Panc1 (cell line): ENCODE results near the gene ELMO1. TPM values are rescaled to one million over a fixed set of nuclear protein-coding genes. Genes with fewer than 3 reads are reported as not detected.
A peak's percentile ranks its signal among the peaks of the same experiment; 100 is the strongest.

Source experiments
- ATAC-seq: fragments of 200-7000 bp; cut with Tn5 transposase; 2 replicates; pipeline ENCODE4 v1.9.1; 2020; ENCODE audit warnings: mild to moderate bottlenecking, moderate library complexity
- BruUV-seq: library from RNA; stranded (reverse); fragments of 400-500 nt; replicated peaks from 2 replicates; lab custom pipeline; 2021; lab: Mats Ljungman, UMichigan
- CTCF ChIA-PET: fragments of 300-600 bp; sonication (Branson Sonifier 250); formaldehyde crosslinking; loops from one replicate; lab custom pipeline; 2022; ENCODE audit warnings: antibody characterized with exemption; lab: Charles Lee
- POLR2A ChIA-PET: fragments of 300-600 bp; sonication (Branson Sonifier 250); formaldehyde crosslinking; loops from one replicate; lab custom pipeline; 2022; ENCODE audit warnings: antibody characterized with exemption; lab: Charles Lee
- DNase-seq: peaks from one replicate; pipeline ENCODE4 v3.0.0-alpha.2; 2010; ENCODE audit warnings: low read depth, low spot score
- H3K27ac ChIP-seq: 2 replicates; pipeline ENCODE4 v1.5.1; 2011; ENCODE audit warnings: mild to moderate bottlenecking, low read length, inconsistent platforms
- H3K27me3 ChIP-seq: fragments of 200-500 bp; sonication (Bioruptor generic); 2 replicates; pipeline ENCODE4 v1.6.0; 2014; ENCODE audit warnings: low read length, inconsistent platforms; ENCODE audit not compliant: control insufficient read depth, insufficient read depth
- H3K36me3 ChIP-seq: fragments of 200-500 bp; sonication (Bioruptor generic); 2 replicates; pipeline ENCODE4 v1.5.1; 2014; ENCODE audit warnings: inconsistent platforms, mild to moderate bottlenecking, low read length, moderate library complexity; ENCODE audit not compliant: control insufficient read depth, insufficient read depth
- H3K4me1 ChIP-seq: 2 replicates; pipeline ENCODE4 v1.5.1; 2011; ENCODE audit warnings: inconsistent platforms, mild to moderate bottlenecking, low read length, moderate library complexity; ENCODE audit not compliant: control insufficient read depth, insufficient read depth
- H3K4me3 ChIP-seq, 2 experiments: 2 replicates each; pipeline ENCODE4 v1.5.1; 2011 to 2012; ENCODE audit warnings: low read depth in 2 of 2, low read length in 2 of 2, mild to moderate bottlenecking in 2 of 2, inconsistent platforms in 1 of 2, moderate library complexity in 1 of 2
- H3K9me3 ChIP-seq: fragments of 200-500 bp; sonication (Bioruptor generic); 2 replicates; pipeline ENCODE4 v1.5.1; 2014; ENCODE audit warnings: low read depth, mild to moderate bottlenecking, inconsistent platforms, low read length, moderate library complexity; ENCODE audit not compliant: control insufficient read depth, insufficient read depth
- POLR2AphosphoS5 ChIP-seq: IDR thresholded peaks from 2 replicates; pipeline ENCODE4 v1.6.1; 2012; ENCODE audit warnings: mild to moderate bottlenecking, low read depth, low read length, moderate library complexity
- SIN3A ChIP-seq: IDR thresholded peaks from 2 replicates; pipeline ENCODE4 v1.6.1; 2012; ENCODE audit warnings: low read depth, mild to moderate bottlenecking, low read length, moderate library complexity, borderline replicate concordance; ENCODE audit not compliant: insufficient read depth
- TCF7L2 ChIP-seq: IDR thresholded peaks from 2 replicates; pipeline ENCODE4 v1.6.1; 2011; ENCODE audit warnings: mild to moderate bottlenecking, low read depth, low read length, inconsistent platforms
- in situ Hi-C: cut with HindIII; loops from 2 replicates; pipeline ENCODE4 v1.10.0; 2016; ENCODE audit warnings: low sequenced_read_pairs, low pct_unique_long_range_greater_than_20kb
- intact Hi-C: fragments of 100-400 bp; cut with micrococcal nuclease; formaldehyde crosslinking; loops from one replicate; pipeline ENCODE4 v1.10.0; 2022; ENCODE audit not compliant: unreplicated experiment
- total RNA-seq: library from RNA; stranded (reverse); gene quantifications from one replicate; pipeline ENCODE4 v1.2.1, GENCODE V29; 2021; ENCODE audit not compliant: unreplicated experiment
- TF ChIP-seq, protein P1 (sequence below), 2 experiments: IDR thresholded peaks; 2 replicates each; pipeline ENCODE4 v1.6.1; 2011 to 2012; ENCODE audit warnings: low read depth in 2 of 2, control low read depth in 1 of 2, low read length in 1 of 2, mild to moderate bottlenecking in 1 of 2, moderate library complexity in 1 of 2; ENCODE audit not compliant: insufficient read depth in 1 of 2
- TF ChIP-seq, protein P2 (sequence below): fragments of 450-650 bp; IDR thresholded peaks from 2 replicates; pipeline ENCODE4 v1.5.1; 2017; ENCODE audit warnings: mild to moderate bottlenecking

Gene ELMO1
- total RNA-seq, 1 experiment from 2014 or later, result 0.80 TPM

DNA sequence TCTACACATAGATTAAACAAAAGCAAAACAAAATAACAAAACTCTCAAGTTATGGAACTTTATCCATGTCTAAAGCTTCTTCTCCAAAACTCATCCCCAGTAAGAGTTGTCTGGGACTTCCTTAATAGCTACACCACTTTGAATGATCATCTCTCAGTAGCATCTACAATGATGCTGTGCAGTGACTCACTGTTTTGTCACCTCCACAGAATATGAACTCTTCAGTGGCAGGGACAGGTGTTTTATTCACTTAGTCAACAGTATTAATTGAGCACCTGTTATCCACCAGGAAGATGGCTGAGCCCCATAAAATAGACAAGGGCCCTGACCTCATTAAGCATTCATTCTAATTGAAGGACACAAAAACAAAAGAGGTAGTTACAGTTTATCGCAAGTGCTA, 350.7 kb downstream of the ELMO1 start:
- no peak for DNase-seq
- Histone ChIP-seq H3K9me3 (no peaks in the 10 kb centered on the region), H3K27me3 (no peaks in the 10 kb centered on the region), H3K4me1 (no peaks in the 10 kb centered on the region), H3K4me3 (no peak overlapping the region), H3K36me3 (no peaks in the 10 kb centered on the region), H3K27ac (no peak overlapping the region)
- intact Hi-C loops (no loop called here), in situ Hi-C loops (no loop called here)
- POLR2A ChIA-PET, result no interaction called here
- no TSS peak for BruUV-seq
- ATAC-seq, result no peak
- CTCF ChIA-PET, result no interaction called here
- TF ChIP-seq POLR2AphosphoS5 (no peak), TCF7L2 (no peak), SIN3A (no peak)
- TF ChIP-seq, protein P1, sequence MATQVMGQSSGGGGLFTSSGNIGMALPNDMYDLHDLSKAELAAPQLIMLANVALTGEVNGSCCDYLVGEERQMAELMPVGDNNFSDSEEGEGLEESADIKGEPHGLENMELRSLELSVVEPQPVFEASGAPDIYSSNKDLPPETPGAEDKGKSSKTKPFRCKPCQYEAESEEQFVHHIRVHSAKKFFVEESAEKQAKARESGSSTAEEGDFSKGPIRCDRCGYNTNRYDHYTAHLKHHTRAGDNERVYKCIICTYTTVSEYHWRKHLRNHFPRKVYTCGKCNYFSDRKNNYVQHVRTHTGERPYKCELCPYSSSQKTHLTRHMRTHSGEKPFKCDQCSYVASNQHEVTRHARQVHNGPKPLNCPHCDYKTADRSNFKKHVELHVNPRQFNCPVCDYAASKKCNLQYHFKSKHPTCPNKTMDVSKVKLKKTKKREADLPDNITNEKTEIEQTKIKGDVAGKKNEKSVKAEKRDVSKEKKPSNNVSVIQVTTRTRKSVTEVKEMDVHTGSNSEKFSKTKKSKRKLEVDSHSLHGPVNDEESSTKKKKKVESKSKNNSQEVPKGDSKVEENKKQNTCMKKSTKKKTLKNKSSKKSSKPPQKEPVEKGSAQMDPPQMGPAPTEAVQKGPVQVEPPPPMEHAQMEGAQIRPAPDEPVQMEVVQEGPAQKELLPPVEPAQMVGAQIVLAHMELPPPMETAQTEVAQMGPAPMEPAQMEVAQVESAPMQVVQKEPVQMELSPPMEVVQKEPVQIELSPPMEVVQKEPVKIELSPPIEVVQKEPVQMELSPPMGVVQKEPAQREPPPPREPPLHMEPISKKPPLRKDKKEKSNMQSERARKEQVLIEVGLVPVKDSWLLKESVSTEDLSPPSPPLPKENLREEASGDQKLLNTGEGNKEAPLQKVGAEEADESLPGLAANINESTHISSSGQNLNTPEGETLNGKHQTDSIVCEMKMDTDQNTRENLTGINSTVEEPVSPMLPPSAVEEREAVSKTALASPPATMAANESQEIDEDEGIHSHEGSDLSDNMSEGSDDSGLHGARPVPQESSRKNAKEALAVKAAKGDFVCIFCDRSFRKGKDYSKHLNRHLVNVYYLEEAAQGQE (IDR thresholded peaks at IDR 0.05; ENCODE audit: insufficient read depth in 1 of 2, low read depth in 2 of 2, low read length in 1 of 2), result no peak
- TF ChIP-seq, protein P2, sequence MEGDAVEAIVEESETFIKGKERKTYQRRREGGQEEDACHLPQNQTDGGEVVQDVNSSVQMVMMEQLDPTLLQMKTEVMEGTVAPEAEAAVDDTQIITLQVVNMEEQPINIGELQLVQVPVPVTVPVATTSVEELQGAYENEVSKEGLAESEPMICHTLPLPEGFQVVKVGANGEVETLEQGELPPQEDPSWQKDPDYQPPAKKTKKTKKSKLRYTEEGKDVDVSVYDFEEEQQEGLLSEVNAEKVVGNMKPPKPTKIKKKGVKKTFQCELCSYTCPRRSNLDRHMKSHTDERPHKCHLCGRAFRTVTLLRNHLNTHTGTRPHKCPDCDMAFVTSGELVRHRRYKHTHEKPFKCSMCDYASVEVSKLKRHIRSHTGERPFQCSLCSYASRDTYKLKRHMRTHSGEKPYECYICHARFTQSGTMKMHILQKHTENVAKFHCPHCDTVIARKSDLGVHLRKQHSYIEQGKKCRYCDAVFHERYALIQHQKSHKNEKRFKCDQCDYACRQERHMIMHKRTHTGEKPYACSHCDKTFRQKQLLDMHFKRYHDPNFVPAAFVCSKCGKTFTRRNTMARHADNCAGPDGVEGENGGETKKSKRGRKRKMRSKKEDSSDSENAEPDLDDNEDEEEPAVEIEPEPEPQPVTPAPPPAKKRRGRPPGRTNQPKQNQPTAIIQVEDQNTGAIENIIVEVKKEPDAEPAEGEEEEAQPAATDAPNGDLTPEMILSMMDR, result no peak

DNA sequence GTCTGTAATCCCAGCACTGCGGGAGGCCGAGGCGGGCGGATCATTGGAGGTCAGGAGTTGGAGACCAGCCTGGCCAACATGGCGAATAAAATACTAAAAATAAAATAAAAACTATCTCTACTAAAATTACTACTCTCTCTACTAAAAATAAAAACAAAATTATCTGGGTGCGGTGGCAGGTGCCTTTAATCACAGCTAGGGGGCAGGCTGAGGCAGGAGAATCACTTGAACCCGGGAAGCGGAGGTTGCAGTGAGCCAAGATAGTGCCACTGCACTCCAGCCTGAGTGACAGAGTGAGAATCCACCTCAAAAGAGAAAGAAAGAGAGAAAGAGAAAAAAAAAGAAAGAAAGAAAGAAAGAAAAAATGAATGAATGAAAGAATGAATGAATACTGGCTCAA, 351.4 kb downstream of the ELMO1 start:
- DNase-seq, result no peak
- Histone ChIP-seq H3K27ac (no peak overlapping the region), H3K36me3 (no peaks in the 10 kb centered on the region), H3K4me1 (no peaks in the 10 kb centered on the region), H3K4me3 (no peak overlapping the region), H3K27me3 (no peaks in the 10 kb centered on the region), H3K9me3 (no peaks in the 10 kb centered on the region)
- TF ChIP-seq POLR2AphosphoS5 (no peak), TCF7L2 (no peak), SIN3A (no peak)
- TF ChIP-seq, protein P1 (IDR thresholded peaks at IDR 0.05; ENCODE audit: insufficient read depth in 1 of 2, low read depth in 2 of 2, low read length in 1 of 2), result no peak
- TF ChIP-seq, protein P2, result peak; percentile 37; the same call in 1 of the 2 replicates
- intact Hi-C loops (no loop called here), in situ Hi-C loops (no loop called here)
- ATAC-seq, result no peak
- no TSS peak for BruUV-seq
- ChIA-PET POLR2A (no interaction called here), CTCF (no interaction called here)
